NCI-H1436 (cell line): ENCODE measurements around the gene GPRASP1.

Source experiments
- DNase-seq: peaks from one replicate; lab custom pipeline; 2025; lab: John Stamatoyannopoulos, UW

Gene GPRASP1

DNA sequence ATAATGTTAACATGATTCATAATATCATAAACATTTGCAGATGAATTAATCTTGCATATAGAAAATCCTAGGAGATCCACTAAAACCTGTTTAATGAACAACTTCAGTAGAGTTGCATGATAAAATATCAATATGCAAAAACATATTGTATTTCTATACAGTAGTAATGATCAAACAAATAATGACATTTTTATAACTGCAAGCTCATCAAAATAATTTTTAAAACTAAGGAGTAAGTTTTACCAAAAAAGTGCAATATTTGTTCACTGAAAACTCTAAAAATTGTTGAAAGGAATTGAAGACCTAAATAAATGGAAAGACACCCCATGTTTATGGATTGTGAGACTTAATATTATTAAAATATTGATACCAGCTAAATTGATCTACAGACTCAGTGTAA lies 45.0 kb downstream of the GPRASP1 start:
- DNase-seq: no peak

DNA sequence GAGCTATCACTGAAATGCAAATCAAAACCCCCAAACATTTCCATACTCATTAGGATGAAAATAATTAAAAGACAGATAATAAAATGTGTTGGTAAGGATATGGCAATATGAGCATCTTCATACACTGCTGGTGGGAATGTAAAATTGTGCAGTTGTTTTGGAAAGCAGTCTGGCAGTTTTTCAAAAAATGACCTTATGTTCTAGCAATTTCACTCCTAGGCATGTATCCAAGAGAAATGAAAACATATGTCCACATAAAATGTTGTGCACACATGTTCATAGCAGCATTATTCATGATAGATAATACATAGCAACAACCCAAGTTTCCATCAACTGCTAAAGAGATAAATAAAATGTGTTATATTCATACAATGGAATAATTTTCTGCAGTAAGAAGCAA lies 46.2 kb downstream of the GPRASP1 start:
- DNase-seq: no peak
